ENCODE data around the gene NME3.
A peak's percentile ranks its signal among the peaks of the same experiment; 100 is the strongest.
"Not testable (repeated sequence)": the region's sequence is repeated elsewhere in the genome, so short reads cannot be mapped to it uniquely, and the experiment has no call there.

The NME3 gene

DNA sequence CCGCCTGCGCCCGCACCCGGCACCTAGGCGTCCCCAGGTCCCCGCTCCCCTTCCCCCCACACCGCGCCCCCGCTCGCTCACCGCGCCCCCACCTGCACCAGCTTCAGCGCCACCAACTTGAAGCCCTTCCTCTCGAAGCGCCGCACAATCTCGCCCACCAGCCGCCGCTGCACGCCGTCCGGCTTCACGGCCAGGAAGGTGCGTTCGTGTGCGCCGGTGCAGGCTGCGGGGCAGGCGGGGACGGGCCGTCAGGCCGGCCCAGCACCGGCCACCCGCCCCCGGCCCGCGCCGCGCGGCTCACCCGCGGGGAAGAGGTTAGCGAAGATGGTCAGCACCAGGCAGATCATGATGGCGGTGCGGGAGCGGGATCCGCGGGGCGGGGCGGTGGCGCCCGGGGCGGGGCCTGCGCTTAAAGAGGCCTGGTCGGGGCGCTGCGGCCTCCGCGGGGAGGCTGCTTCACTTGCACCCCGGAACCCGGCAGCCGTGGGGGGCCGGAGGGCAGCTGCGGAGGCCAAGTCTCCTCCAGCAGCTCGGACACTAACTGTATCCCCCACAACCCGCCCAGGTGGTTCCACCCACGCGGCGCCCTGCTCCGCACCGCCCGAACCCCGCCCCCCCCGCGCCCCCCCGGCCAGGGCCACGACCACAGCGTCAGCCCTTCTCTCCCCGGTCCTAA lies at the start of gene NME3:
Gene NME3 (minus strand): TSS at position 356 of the 676 bp plus-strand sequence. CDS start 9 bp downstream, at position 347.
- no peak for DNase-seq (ENCODE audit: low read depth)

DNA sequence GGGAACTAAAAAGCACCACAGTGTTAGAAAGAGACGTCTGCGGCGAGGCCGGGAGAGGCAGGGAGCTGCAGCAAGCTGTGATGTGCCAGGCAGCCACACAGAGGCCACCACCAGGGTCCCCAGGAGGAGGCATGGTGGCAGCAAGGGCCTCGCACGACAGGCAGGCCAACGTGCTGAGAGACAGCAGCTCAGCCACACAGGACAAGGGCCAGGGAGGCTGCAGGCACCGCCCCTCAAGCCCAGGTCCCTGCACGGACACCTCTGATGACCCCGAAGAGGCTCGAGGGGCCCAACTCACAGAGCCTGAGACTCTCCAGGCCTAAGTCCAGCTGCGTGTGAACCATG lies 49.6 kb upstream of the NME3 start:
- no peak for DNase-seq (ENCODE audit: low read depth)

DNA sequence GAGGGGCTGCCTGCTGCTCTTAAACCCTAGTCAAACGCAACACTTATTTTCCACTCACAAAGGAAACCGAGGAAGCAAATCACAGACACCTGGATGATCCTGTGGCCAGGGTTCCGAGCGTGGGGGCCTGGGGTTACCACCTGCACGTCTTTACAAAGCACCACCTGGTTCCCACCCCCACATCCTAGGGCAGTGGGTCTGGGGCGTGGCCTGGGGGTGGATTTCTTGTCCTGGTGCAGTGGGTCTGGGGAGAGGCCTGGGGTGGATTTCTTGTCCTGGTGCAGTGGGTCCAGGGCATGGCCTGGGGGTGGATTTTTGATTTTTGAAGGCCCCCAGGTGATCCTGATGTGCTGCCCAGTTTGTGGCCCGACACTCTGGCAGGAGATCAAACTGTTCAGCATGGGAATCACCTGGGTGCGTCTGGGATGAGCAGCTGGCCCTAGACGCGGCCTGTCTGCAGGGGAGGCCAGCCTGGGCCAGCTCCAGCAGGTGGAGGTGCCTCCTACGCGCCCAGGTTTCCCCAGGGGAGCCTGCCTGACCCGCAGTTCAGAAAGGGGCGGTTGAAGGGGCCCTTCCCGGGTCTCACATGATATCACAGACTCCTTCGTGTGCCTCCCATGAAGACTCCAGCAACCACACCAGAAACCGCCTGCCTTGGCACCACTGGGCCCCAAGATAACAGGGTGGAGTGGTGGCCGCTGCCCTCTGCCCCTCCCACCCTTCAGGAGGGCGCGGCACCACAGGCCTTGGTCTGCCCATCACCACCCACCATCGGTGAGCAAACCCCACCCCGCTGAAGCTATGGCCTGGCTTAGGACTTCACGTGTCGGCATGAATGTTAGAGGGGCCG lies 49.0 kb upstream of the NME3 start:
- DNase-seq (ENCODE audit: low read depth): no peak

DNA sequence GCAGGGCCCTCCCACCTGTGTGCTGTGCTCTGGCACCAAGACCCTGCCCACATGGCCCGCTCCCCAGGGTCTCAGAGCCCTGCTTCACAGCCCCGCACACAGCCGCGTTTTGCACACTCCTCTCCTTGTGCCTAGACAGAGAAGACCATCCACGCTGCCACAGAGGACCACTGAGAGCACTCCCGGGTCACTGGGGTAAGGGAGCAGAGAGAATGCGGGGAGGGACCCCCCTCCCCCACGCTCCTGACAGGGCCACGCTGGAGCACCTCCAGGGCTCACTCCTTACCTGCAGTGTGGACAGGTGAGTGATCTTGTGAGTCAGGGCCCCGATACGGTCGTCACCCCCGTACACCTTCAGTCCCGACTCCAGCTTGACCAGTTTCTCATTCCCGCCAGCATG lies 48.3 kb upstream of the NME3 start:
- DNase-seq (ENCODE audit: low read depth): no peak

DNA sequence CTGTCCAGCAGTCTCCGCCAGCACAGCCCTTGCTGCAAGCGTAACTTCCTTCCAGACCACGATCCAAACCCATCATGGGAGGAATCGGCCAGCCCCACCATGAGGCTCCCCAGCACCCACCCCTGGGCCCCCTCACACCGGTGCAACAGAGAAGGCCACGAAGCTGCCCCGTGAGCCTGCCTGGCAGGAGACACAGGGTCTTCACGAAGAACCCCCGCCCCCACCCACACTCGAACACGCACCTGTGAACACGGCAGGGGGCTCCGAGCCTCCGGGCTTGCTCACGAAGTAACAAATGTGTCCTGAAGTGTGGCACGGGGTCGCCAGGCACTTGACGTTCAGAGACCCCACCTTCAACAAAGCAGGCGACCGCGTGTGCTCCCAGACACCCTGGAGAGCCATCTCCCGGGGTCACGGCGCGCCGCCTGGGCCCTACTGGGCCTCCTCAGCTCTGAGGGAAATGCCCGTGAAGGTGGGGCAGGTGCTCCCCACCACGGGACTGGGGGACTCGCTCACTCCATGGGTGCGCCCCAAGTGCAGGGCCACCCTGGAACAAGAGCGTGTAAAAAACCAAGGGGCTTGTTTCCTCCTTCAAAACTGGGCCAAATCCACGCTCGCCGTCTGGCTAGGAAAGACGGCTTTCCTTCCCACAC lies 47.7 kb upstream of the NME3 start:
- DNase-seq (ENCODE audit: low read depth): no peak

DNA sequence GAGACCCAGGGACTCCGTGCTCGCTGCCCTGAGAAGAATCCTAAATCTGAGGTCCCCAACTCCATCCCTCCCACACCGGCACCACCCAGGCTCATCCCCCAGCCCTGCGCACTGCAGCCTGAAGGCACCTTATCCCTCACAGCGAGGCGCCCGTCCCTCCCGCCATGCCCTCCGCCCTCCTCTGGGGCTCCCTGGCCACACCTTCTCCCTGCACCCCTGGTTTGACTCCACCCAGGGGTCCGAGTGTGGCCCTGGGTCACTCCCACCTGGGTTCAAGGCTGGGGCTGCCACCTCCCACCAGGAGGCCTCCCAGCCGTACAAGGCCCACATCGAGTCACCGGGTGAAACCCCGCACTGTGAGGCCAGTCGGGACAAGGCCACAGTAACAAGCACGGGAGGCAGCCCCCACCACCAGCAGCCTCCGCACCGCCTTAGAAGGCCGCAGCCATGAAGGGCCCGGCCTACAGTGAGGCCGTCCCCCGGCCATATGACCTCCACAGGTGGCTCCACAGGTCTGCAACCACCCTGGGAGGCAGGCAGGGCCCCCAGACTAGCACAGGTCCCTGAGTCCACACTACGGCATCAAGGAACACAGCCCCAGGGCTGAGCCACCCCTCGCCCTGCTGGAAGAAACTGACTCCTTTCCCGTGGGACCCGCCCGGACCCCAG lies 47.0 kb upstream of the NME3 start:
- no peak for DNase-seq (ENCODE audit: low read depth)

DNA sequence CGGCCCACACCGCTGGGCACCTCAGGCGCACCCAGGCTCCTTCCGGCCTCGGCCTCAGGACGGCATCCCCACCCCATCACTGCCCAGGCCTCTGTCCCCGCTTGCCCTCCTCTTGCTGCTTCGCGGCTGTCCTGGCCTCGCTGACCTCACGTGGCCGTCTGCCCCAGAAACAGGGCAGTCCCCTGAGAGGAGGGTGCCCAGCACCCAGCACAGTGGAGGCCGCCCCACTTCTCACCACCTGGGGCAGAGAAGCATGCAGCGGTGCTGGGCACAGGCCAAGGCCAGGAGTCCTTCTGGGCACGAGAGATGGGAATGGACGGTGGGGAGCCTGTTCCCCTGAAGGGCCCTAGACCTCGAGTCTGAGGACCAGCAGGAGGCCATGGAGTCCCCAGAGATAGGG lies 46.4 kb upstream of the NME3 start:
- no peak for DNase-seq (ENCODE audit: low read depth)

DNA sequence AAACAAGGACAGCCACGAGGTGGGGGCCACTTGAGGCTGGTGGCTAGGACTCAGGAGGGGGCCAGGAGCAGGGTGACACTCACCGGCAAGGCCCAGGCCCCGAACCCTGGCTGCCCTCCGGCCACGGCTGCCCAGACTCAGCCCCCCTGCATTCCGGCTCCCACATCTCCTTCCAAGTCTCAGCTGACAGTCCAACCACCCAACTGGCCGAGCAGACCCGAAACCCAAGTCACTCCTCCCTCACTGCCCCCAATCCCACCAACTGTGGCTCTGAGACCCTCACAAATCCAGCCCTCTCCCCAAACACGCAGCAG lies 45.9 kb upstream of the NME3 start:
- no peak for DNase-seq (ENCODE audit: low read depth)

DNA sequence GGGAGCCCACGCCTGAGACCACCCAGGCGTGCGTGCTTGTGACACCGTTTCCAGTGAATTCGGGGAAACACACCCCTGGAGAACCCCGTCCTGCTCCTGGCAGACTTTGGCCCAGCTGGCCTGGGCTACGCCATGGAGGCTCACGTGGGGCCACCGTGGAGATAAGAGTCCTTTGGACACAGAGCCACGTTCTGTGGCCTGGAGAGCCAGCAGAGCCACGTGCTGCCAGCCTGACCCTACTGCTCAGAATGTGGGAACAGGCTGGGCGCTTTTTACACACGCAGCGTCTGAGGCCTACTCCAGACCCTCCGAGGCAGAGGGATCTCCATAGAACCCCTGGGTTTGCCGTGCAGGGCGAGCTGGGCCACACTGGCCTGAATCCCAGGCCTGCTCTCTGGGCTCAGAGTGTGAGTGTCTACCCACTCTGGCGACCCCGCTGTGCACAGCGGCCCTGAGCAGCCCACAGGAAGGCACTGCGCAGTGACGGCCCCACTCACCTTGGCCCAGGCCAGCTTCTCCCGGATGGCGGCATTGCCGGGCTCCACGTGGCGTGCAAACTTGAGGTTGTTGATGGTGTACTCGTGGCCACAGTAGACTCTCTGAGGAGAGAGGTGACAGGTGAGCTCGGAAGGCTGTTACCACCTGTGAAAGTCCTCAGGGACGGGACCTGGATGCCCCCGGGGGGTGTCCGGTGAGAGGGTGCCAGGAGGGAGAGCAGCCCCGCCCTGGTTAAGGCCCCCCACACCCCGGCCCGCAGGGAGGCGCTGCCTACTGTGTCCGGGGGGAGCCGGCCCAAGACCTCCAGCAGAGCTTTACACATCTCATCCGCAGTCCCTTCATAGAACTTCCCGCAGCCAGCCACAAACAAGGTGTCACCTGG lies 45.3 kb upstream of the NME3 start:
- DNase-seq (ENCODE audit: low read depth): no peak

DNA sequence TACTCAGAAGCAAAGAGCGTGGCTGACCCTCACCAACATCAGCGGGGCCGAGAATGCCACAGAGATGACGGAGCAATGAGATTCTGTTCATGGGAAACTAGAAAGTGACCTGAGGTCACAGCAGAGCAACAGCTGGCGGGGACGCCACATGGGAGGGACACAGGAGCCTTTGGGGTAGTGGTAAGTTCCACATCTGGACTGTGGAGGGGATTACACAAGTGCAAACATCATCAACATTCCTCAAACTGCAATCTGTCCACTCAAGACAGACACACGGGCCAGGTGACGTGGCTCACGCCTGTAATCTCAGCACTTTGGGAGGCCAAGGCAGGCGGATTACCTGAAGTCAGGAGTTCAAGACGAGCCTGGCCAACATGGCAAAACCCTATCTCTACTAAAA lies 44.1 kb upstream of the NME3 start:
- DNase-seq (ENCODE audit: low read depth): no peak

DNA sequence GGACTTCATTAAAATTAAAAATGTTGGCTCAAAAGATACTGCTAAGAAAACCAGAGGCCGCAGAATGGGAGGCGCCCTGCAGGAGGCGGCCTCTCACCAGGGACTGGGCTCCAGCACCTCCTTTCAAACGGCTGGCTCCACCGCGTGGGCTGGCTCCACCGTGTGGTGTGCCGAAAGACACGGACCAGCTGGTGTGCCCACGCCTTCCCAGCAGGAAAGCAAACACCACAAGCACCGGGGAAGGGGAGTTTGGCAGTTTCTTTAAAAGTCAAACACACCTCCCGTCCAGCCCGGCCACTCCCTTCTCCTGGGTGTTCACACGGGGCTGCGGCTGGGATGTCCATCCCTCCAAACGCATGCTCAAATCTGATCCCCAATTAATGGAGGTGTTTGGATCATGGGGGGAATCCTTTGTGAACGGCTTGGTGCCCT lies 41.4 kb upstream of the NME3 start:
- DNase-seq (ENCODE audit: low read depth): peak; percentile 12

DNA sequence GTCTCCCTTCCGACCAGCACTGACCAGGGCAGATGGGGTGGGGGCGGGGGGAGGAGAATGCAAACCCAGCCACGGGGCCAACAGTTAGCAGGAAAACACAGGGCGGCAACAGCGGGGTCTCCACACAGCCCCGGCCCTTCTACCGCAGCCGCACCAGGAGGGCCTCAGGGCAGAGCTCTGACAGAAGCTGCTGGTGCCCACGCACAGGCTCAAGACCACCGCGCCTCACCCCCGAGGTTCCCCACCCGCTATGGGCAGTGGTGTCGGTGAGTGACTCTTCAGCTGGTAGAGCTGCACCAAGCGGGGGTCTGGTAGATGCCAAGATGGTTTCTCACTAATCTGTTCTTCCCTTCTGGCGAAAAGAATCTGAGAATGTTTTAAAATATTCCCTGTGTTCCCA lies 39.2 kb upstream of the NME3 start:
- no peak for DNase-seq (ENCODE audit: low read depth)

DNA sequence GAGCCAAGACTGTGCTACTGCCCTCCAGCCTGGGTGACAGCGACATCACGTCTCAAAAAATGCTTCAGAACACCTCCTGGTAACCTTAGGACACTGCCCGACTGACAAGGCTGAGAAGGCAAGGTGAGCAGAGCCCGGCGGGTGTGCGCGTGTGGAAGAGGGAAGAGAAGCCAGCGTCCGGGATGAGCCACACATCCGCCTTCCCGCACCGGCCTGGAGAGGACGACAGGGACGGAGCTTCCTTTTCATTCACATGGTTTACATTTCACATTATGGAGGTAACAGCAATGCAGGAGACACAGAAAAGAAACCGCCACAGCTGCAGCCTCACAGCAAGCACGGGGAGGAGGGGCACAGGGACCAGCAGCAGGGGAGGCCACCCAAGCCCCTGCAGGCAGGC lies 38.8 kb upstream of the NME3 start:
- no peak for DNase-seq (ENCODE audit: low read depth)

DNA sequence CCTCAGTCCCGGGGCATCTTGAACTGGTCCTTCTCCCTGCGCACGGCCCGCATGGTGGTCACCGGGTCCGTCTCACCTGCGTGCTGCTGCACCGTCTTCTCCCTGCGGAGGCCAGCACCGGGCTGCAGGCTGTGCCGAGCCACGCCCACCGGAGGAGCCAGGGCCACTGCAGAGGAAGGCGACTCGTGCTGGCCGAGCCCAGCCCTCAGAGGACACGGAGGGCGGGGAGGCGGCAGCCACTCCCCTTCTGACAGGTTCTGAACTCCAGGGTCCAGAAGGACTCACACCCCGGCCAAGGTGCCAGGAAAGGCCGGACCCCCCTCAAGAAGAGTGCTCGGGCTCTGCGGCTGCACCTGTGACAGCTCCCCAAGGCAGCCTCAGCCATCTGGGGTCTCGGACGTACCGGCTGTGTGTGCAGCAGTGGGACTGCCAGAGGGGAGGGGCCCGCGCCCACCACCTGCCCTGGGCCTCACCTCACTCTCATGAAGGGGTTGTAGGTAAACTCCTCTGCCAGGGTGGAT lies 38.0 kb upstream of the NME3 start:
- DNase-seq (ENCODE audit: low read depth): no peak

DNA sequence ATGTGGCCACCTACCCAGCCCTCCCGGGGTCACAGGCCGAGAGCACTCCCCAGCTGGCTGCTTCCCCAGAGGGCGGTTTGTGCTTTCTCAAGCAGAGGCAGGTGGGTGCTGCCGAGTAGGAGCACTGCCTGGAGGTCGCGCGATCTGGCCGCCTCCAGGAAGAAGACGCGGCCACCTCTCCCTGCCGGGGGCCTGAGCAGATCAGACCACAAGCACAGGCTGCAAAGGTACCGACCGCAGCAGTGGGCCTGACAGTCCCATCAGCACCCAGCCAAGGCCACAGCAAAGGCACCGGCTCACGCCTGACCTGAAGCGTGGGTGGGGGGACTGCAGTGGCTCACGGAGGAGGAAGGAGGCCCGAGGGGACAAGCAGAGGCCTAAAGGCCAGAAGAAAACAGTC lies 37.3 kb upstream of the NME3 start:
- DNase-seq (ENCODE audit: low read depth): no peak

DNA sequence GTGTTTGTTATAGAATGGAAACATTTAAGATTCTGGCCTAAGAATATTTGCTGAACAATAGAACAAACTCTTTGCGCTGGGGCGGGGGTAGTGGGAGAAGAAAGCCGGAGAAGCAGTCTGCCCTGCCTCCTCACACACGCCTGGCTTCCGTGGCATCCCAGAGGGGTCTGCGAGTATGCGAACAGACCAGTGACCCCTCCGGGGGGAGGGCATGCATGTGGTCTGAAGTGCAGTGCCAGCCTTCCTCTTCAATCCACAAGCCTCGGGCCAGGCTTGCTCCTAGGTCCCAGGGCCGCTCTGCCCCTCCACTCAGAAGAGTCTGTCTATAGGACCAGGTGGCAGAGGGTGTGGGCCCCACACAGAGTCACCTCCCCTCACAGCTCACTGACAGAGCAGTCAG lies 36.3 kb upstream of the NME3 start:
- DNase-seq (ENCODE audit: low read depth): no peak

DNA sequence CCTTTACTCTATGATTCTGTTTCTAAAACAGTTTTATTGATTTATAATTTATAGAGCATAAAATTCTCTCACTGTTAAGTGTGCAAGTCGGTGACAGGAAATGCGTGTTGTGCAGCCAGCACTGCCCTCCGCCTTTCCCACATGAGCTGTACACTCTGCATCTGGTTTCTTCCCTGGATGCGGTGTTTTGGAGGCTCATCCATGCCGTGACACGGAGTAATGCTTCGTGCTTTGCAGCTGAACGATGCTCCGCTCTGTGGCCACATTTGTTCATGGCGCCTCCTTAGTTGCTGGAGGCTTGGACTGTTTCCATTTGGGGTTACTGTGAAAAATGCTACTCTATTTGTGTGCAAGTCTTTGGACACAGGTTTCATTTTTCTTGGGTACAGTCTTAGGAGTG lies 29.4 kb upstream of the NME3 start:
- peak; percentile 72 for DNase-seq (ENCODE audit: low read depth)

DNA sequence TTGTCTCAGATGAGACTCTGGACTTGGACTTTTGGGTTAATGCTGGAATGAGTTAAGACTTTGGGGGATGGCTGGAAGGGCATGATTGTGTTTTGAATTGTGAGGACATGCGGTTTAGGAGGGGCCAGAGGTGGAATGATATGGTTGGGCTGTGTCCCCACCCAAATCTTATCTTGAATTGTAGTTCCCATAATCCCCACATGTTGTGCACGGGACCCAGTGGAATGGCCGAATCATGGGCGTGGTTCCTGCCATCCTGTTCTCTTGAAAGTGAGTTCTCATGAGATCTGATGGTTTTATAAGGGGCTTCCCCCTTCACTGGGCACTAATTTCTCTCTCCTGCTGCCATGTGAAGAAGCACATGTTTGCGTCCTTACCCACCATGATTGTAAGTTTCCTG lies 27.9 kb upstream of the NME3 start:
- not testable (repeated sequence) for DNase-seq (ENCODE audit: low read depth)

DNA sequence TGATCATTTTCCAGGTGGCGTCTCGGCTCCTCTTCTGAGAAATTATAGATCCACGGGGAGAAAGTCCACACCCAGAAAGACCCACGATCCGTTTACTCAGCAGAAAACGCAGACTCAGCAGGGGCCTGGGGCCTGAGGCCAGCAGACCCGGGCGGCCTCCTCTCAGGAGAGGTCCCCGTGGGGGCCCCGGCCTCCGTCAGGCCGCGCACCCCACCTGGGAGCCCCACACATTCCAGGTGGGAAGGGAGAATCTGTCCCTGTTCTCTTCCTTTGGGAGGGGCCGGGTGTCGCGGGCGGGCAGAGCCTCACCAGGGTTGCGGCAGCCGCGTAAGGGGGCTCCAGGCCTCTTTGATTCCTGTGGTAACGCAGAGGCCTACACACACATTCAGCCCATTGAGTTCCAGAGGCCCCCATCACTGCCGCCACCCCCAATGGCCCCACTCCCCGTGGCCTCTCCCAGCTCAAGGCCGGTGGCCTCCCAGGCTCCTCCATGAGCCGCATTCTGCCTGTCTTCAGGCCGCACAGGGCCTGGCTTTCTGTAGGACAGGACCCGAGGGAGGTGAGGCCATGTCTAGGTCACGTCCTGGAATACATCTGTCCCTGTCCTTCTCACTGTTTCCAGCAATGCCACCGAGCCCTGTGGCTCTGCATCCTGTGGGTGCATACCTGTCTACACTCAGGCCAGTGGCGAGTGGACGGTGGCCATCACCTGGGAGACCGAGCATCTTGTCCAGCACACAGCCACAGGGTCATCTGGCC lies 23.7 kb upstream of the NME3 start:
- no peak for DNase-seq (ENCODE audit: low read depth)

DNA sequence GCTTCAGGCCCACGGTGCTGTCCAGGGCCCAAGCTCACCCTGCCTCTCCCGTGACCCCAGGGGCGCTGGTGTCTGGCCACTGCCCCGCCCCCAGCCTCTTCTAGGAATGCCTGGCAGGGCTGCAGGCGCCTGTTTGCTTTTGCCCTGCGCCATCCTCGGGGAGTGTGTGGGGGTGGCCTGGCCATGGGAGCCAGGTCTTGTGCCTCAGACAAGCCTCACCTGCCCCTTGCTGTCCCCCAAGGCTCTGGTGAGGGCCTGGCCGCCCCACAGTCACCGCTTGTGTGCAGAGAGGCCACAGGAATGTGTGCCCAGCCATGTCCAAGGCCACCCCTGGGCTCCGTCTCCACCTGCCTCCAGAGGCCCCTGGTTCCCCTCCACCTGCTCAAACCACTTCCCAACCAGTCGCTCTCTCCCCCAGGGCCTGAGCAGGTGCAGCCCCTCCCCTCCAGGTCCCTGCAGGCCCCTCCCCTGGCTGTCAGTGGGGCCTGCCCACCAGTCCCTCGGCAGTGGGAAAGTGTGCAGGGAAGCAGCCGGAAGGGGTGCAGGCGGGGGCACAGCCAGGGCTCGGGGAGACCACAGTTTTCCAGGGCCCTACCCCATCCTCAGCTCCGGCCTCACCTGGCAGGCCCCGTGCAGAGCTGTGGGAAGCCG lies 23.0 kb upstream of the NME3 start:
- DNase-seq (ENCODE audit: low read depth): no peak

Measured in GM04503 (cell line).